HG03060 (cell line): ENCODE results near the gene MRC2.
"Not testable (repeated sequence)": the region's sequence is repeated elsewhere in the genome, so short reads cannot be mapped to it uniquely, and the experiment has no call there.

Experiments
- ATAC-seq: cut with Tn5 transposase; IDR thresholded peaks from one replicate; pipeline ENCODE4 v1.9.1; 2021; ENCODE audit warnings: low read depth, moderate number of reproducible peaks; ENCODE audit not compliant: unreplicated experiment

The MRC2 gene, protein sequence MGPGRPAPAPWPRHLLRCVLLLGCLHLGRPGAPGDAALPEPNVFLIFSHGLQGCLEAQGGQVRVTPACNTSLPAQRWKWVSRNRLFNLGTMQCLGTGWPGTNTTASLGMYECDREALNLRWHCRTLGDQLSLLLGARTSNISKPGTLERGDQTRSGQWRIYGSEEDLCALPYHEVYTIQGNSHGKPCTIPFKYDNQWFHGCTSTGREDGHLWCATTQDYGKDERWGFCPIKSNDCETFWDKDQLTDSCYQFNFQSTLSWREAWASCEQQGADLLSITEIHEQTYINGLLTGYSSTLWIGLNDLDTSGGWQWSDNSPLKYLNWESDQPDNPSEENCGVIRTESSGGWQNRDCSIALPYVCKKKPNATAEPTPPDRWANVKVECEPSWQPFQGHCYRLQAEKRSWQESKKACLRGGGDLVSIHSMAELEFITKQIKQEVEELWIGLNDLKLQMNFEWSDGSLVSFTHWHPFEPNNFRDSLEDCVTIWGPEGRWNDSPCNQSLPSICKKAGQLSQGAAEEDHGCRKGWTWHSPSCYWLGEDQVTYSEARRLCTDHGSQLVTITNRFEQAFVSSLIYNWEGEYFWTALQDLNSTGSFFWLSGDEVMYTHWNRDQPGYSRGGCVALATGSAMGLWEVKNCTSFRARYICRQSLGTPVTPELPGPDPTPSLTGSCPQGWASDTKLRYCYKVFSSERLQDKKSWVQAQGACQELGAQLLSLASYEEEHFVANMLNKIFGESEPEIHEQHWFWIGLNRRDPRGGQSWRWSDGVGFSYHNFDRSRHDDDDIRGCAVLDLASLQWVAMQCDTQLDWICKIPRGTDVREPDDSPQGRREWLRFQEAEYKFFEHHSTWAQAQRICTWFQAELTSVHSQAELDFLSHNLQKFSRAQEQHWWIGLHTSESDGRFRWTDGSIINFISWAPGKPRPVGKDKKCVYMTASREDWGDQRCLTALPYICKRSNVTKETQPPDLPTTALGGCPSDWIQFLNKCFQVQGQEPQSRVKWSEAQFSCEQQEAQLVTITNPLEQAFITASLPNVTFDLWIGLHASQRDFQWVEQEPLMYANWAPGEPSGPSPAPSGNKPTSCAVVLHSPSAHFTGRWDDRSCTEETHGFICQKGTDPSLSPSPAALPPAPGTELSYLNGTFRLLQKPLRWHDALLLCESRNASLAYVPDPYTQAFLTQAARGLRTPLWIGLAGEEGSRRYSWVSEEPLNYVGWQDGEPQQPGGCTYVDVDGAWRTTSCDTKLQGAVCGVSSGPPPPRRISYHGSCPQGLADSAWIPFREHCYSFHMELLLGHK (N-terminal part only)

GRCh38 chr17:62627219-62627903 lies at the start of gene MRC2:
TSS of gene MRC2 (plus strand) at chr17:62627670. CDS start at chr17:62627803, 133 bp downstream.
- ATAC-seq = no peak

- ATAC-seq = no peak
Observed at GRCh38 chr17:62578757-62579487, 48.5 kb upstream of the MRC2 start.

GRCh38 chr17:62580947-62581346 lies 46.5 kb upstream of the MRC2 start:
- no peak for ATAC-seq

DNA sequence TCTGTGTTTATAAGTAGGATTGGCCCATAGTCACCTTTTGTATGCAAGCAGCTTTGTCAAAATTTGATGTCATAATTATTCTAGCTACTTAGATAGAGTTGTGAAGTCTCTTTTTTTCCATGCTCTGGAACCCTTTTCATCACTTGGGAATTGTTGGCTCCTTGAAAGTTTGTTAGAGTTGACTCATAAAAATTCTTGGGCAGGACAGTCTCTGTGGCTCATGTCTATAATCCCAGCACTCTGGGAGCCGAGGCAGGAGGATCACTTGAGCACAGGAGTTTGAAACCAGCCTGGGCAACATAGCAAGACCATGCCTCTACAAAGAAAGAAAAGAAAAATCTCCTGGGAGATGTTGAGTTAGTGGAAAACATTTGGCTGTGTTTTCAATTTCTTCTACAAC lies 45.7 kb upstream of the MRC2 start:
- ATAC-seq = no peak

- ATAC-seq = no peak
Observed at GRCh38 chr17:62587554-62587953, 39.9 kb upstream of the MRC2 start.

- ATAC-seq = no peak
Observed at GRCh38 chr17:62588109-62588508, 39.4 kb upstream of the MRC2 start.

GRCh38 chr17:62591333-62591732 lies 36.1 kb upstream of the MRC2 start:
- ATAC-seq = no peak

DNA sequence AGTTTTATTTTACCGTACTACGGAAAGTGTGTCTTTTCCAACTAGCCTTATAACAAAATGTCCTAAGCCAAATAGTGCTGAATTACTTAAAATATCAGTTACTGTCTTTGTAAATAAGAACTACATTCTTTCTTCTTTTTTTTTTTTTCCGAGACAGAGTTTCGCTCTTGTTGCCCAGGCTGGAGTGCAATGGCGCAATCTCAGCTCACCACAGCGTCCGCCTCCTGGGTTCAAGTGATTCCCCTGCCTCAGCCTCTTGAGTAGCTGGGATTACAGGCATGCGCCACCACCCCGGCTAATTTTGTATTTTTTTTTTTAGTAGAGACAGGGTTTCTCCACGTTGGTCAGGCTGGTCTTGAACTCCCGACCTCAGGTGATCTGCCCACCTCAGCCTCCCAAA lies 35.6 kb upstream of the MRC2 start:
- ATAC-seq = not testable (repeated sequence)

DNA sequence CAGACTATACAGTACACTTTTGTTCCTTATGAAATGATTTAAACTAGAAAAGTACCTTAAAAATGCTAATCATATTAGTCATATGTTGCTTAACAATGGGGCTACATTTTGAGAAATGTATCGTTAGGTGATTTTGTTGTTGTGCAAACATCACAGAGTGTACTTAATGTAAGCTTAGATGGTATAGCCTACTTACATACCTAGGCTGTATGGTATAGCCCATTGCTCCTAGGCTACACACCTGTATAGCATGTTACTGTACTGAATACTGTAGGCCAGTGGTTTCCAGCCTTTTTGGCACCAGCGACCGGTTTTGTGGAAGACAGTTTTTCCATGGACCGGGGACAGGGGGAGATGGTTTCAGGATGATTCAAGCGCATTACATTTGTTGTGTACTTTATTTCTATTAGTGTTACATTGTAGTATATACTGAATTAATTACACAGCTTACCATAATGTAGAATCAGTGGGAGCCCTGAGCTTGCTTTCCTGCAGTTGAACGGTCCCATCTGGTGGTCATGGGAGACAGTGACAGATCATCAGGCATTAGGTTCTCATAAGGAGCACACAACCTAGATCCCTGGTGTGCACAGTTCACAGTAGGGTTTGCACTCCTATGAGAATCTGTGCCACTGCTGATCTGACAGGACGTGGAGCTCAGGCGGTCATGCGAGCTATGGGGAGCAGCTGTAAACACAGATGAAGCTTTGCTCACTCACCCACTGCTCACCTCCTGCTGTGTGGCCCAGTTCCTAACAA lies 35.0 kb upstream of the MRC2 start:
- no peak for ATAC-seq

- no peak for ATAC-seq
Observed at GRCh38 chr17:62595484-62595883, 32.0 kb upstream of the MRC2 start.

- no peak for ATAC-seq
Observed at GRCh38 chr17:62596662-62597061, 30.8 kb upstream of the MRC2 start.

- no peak for ATAC-seq
Observed at GRCh38 chr17:62597150-62597549, 30.3 kb upstream of the MRC2 start.

DNA sequence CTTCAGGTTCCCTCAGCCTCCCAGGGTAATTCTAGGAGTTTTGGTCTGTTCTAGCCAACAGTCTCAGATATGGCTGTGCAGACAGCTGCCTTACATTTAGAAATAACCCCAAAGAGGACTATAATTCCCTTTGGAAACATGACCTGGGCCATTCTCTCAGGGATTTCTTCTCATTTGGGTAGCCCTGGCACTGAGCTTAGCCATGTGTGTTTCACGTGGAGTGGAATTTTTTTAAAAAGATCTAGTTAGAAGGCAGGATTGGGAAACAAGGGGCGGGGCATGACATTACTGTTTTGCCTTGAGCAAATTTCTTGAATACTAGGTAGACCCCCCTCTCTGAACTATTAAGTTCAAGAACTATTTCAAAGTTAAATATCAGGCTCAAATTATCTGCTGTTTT lies 29.6 kb upstream of the MRC2 start:
- ATAC-seq = no peak

GRCh38 chr17:62599964-62600657 lies 27.4 kb upstream of the MRC2 start:
- ATAC-seq = no peak

DNA sequence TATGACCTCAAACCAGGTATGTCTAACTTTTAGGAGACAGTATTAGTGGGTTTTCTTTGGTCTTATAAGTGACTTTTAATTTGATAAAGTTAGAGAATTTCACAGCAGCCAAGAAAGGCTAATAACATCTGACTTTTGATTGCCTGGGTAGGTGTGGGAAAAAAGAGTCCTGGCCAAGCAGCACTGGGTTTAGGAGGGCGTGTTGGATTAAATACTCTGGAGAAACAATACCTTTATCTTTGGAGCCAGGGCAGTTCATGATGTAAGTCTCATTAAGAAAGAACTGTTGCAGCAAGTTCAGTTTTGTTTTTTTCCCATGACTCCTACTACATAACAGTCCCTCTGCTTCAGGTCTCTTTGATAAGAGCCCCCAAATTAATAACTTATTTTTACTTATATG lies 26.7 kb upstream of the MRC2 start:
- ATAC-seq = no peak

DNA sequence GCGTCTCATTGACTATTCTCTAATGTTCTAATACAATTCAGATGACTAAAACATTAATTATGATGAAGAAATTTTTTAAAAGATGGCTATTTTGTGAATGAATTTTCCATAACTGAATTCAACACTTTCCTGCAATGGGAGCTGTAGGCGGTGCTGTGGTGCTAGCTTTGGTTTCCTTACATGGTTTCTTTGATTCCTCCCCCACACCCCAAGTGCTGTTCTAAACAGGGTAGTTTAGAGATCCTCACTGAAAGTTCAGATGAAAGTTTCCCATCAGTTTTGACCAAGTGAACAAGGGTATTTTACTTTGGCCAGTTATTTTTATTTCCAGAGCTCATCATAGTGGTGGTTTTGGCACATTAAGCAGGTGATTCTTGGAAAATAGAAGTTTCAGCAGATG lies 26.0 kb upstream of the MRC2 start:
- no peak for ATAC-seq

DNA sequence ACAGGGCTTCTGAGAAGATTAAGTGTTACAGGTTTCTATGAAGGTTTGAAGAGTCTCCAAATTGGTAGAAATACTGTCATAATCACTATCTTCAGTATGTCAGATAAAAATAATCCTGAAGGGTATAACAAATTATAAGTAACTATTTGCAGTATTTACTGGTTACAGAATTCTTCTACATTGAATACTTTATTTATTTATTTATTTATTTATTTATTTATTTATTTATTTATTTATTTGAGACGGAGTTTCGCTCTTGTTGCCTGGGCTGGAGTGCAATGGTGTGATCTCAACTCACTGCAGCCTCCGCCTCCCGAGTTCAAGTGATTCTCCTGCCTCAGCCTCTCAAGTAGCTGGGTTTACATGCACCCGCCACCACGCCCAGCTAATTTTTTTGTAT lies 23.7 kb upstream of the MRC2 start:
- not testable (repeated sequence) for ATAC-seq

DNA sequence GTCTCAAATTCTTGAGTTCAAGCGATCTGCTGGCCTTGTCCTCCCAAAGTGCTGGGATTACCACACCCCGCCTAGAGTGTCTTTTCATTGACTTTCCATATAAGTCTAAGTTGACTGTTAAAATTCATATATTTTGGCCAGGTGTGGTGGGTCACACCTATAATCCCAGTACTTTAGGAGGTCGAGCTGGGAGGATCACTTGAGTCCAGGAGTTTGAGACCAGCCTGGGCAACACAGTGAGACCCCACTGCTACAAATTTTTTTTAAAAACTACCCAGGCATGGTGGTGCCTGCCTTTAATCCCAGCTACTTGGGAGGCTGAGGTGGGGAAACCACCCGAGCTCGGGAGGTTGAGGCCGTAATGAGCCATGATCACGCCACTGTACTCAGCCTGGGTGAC lies 21.9 kb upstream of the MRC2 start:
- ATAC-seq = no peak
